Heart right ventricle (tissue), 16 donors: ENCODE results near the gene TBXAS1. TPM values are rescaled to one million over a fixed set of nuclear protein-coding genes. Genes with fewer than 3 reads are reported as not detected.

Experiments used
- ATAC-seq, 8 donors: fragments of 200-7000 bp; cut with Tn5 transposase; one replicate each; pipeline ENCODE4 v1.9.1; 2020; ENCODE audit warnings: mild to moderate bottlenecking in 8 of 8, moderate library complexity in 8 of 8, moderate number of reproducible peaks in 1 of 8
- DNase-seq, 2 donors: peaks; one replicate each; pipeline ENCODE4 v3.0.0-alpha.2; 2020
- H3K27ac ChIP-seq, 10 donors: fragments of 200-600 bp; sonication (generic) in 2 of 10; one replicate each; pipeline versions ENCODE4 v1.5.0 to v1.8.0; 2020 to 2022; ENCODE audit warnings: mild to moderate bottlenecking in 3 of 10
- H3K27me3 ChIP-seq, 7 donors: fragments of 200-600 bp; one replicate each; pipeline ENCODE4 v1.8.0; 2021 to 2022; ENCODE audit warnings: mild to moderate bottlenecking in 2 of 7
- H3K36me3 ChIP-seq, 9 donors: fragments of 200-600 bp; sonication (generic) in 1 of 9; one replicate each; pipeline versions ENCODE4 v1.5.0 to v1.8.0; 2020 to 2022; ENCODE audit warnings: mild to moderate bottlenecking in 2 of 9
- H3K4me1 ChIP-seq, 9 donors: fragments of 200-600 bp; sonication (generic) in 1 of 9; one replicate each; pipeline versions ENCODE4 v1.5.0 to v1.8.0; 2020 to 2022; ENCODE audit warnings: mild to moderate bottlenecking in 4 of 9
- H3K4me3 ChIP-seq, 10 donors: fragments of 200-600 bp; sonication (generic) in 2 of 10; one replicate each; pipeline versions ENCODE4 v1.5.0 to v1.8.0; 2020 to 2022; ENCODE audit warnings: mild to moderate bottlenecking in 7 of 10, moderate library complexity in 2 of 10
- H3K9me3 ChIP-seq, 11 donors: fragments of 200-600 bp in 10 of 11; sonication (generic) in 2 of 11; one replicate each; pipeline versions ENCODE4 v1.5.0 to v1.8.0; 2013 to 2022; ENCODE audit warnings: mild to moderate bottlenecking in 2 of 11, control low read depth in 1 of 11, moderate library complexity in 1 of 11
- CTCF ChIP-seq, 9 donors: fragments of 200-600 bp; sonication (generic) in 2 of 9; IDR thresholded peaks; one replicate each; pipeline versions ENCODE4 v1.5.0 to v1.8.0; 2021 to 2022; ENCODE audit warnings: antibody characterized with exemption in 9 of 9, mild to moderate bottlenecking in 5 of 9, moderate library complexity in 1 of 9
- WGBS, 2 donors: extraction: QIAGEN DNeasy Blood & Tissue Kit; methylation state at CpG; one replicate each; pipeline ENCODE4 v1.1.7; 2013; ENCODE audit warnings: inconsistent platforms in 1 of 2; 5-methylcytosine and 5-hydroxymethylcytosine counted together
- intact Hi-C, 10 donors: fragments of 100-400 bp; cut with DNase I; formaldehyde crosslinking; loops; one replicate each; pipeline versions ENCODE4 v1.11.1 to v1.14.2; 2022
- polyA plus RNA-seq, 2 donors: library from polyadenylated mRNA; stranded (reverse); fragments of 200-250 nt; gene quantifications; one replicate each; pipeline ENCODE4 v1.2.3, GENCODE V29; 2013
- total RNA-seq, 10 donors: library from RNA; stranded (reverse); fragmentation: NEBNext Ultra II Directional in 3 of 10; extraction: Animal tissue kit (Norgen Biotek cat#: 25700) in 3 of 10; gene quantifications; one replicate each; pipeline versions ENCODE4 v1.2.1 to v1.2.4, GENCODE V29; 2021 to 2023
- donor health status: Arrhythmogenic right ventricular cardiomyopathy.
- donor health status: ischemic (EF 13 %, LVEDD 7.1; RV severe dilation, severe dysfunction).
- donor health status: healthy with polysubstance abuse.
- donor health status: DM: no; HTN: yes; CAD: no.
- donor health status: DM: no; HTN: no; CAD: no.
- donor health status: ischemic (EF 25% LVEDD 6.9; RV normal size, moderate dysfunction).
- donor health status: ischemic (EF 25% LVEDD 5.7; RV mildly dilated, moderate dysfunction).
- donor health status: healthy.
- donor health status: DM: yes; HTN: yes; CAD: no.
- donor health status: Ischemic cardiomyopathy.
- donor health status: ischemic (EF 35%, LVEDD 5.7; RV mildly dilated, moderate dysfunction).
- donor health status: nonischemic (EF 11% LVEDD 7.7; RV severe dilation, severe dysfunction).
- donor health status: DM: yes; HTN: yes; CAD: no.
- donor health status: PGD.
- donor health status: ischemic (EF 29% LVEDD 5.4; RV normal size, mild dysfunction).
- donor health status: nonischemic (EF 23%, LVEDD 6.1; RV moderate dilation, normal function).

The TBXAS1 gene
- total and polyA plus RNA-seq, 12 donors: 1.7 to 17.7 (median 3.7) TPM

- H3K27ac ChIP-seq: no peak overlapping the region
- intact Hi-C loops: no loop called here
Observed at GRCh38 chr7:139893999-139894398, 64.9 kb downstream of the TBXAS1 start.

GRCh38 chr7:139895141-139895829 is 66.2 kb downstream of the TBXAS1 start:
- 81 to 83% methylated on average over 6 of the region's 6 CpGs for WGBS, 2 donors
- ATAC-seq: no peak
- DNase-seq: no peak

More at GRCh38 chr7:139893999-139894398, 64.9 kb downstream of the TBXAS1 start:
- Histone ChIP-seq H3K9me3 (peaks cover 0 to 7% (median 0%) of the 10 kb centered on the region in 11 donors), H3K4me3 (no peak overlapping the region), H3K4me1 (peaks cover 0 to 36% (median 0%) of the 10 kb centered on the region in 9 donors), H3K36me3 (no peaks in the 10 kb centered on the region), H3K27me3 (peaks cover 0 to 5% (median 0%) of the 10 kb centered on the region in 7 donors)
- ATAC-seq: no peak
- no peak for TF ChIP-seq CTCF (IDR thresholded peaks at IDR 0.05)
- no peak for DNase-seq
- 86 to 90% methylated on average over 4 of the region's 4 CpGs for WGBS, 2 donors

GRCh38 chr7:139896288-139896687 is 67.2 kb downstream of the TBXAS1 start:
- peaks cover 0 to 46% (median 0%) of the 10 kb centered on the region in 9 donors for H3K4me1 ChIP-seq
- H3K9me3 ChIP-seq: no peaks in the 10 kb centered on the region
- intact Hi-C loops: no loop called here
- H3K27me3 ChIP-seq: peaks cover 0 to 5% (median 0%) of the 10 kb centered on the region in 7 donors
- no peak for TF ChIP-seq CTCF (IDR thresholded peaks at IDR 0.05)
- DNase-seq: no peak
- no peak for ATAC-seq
- H3K27ac ChIP-seq: no peak overlapping the region
- no peak overlapping the region for H3K4me3 ChIP-seq
- no peaks in the 10 kb centered on the region for H3K36me3 ChIP-seq
- WGBS, 2 donors: 92 to 93% methylated on average over 3 of the region's 3 CpGs

More at GRCh38 chr7:139895141-139895829, 66.2 kb downstream of the TBXAS1 start:
- no peaks in the 10 kb centered on the region for H3K36me3 ChIP-seq
- H3K4me3 ChIP-seq: no peak overlapping the region
- intact Hi-C loops: no loop called here
- H3K9me3 ChIP-seq: no peaks in the 10 kb centered on the region
- H3K27me3 ChIP-seq: peaks cover 0 to 5% (median 0%) of the 10 kb centered on the region in 7 donors
- H3K4me1 ChIP-seq: peaks cover 0 to 38% (median 0%) of the 10 kb centered on the region in 9 donors
- H3K27ac ChIP-seq: no peak overlapping the region
- TF ChIP-seq CTCF (IDR thresholded peaks at IDR 0.05): no peak

GRCh38 chr7:139896831-139897230 is 67.8 kb downstream of the TBXAS1 start:
- Histone ChIP-seq H3K4me1 (peaks cover 0 to 51% (median 0%) of the 10 kb centered on the region in 9 donors), H3K36me3 (no peaks in the 10 kb centered on the region), H3K27me3 (peaks cover 0 to 5% (median 0%) of the 10 kb centered on the region in 7 donors), H3K4me3 (no peak overlapping the region), H3K27ac (no peak overlapping the region), H3K9me3 (no peaks in the 10 kb centered on the region)
- ATAC-seq (peak in 6 of 8 donors; percentile 47 to 85 (median 74)), DNase-seq (peak in 1 of 2 donors; percentile 25)
- no peak for TF ChIP-seq CTCF (IDR thresholded peaks at IDR 0.05)
- intact Hi-C loops: no loop called here
- 26 to 39% methylated on average over 6 of the region's 6 CpGs for WGBS, 2 donors
